PC-3 (cell line): ENCODE data around the gene SCUBE1.

Experiments used
- EZH2 ChIP-seq: fragments of 300-600 bp; sonication (generic); IDR thresholded peaks from one replicate; pipeline ENCODE4 v1.6.1; 2017; ENCODE audit warnings: antibody characterized with exemption, mild to moderate bottlenecking, low read length; ENCODE audit not compliant: unreplicated experiment
- TF ChIP-seq, protein P1 (sequence below): fragments of 300-600 bp; sonication (generic); conservative IDR thresholded peaks from 2 replicates; pipeline ENCODE4 v1.5.1; 2017; ENCODE audit warnings: antibody characterized with exemption, low read depth, mild to moderate bottlenecking, low read length

DNA sequence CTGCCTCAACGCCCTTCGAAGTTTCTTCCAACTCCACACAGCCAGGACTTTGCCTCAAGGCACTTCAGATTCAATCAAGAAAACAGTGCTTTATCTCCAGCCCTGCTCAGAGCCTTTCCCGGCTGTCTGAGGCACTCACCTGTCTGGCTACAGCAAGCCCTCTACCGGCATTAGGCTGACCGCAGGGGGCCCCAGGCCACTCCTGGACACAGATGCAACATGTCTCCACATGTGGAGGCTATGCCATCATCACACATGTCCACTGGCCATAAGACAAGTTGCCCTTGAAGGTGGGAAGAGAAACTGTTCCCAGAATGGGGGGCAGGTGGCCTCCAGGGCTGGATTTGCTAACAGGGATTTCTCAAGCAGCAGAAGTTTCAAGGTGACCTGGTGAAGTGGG, 10.0 kb downstream of the SCUBE1 start:
- TF ChIP-seq EZH2, result no peak
- TF ChIP-seq, protein P1, sequence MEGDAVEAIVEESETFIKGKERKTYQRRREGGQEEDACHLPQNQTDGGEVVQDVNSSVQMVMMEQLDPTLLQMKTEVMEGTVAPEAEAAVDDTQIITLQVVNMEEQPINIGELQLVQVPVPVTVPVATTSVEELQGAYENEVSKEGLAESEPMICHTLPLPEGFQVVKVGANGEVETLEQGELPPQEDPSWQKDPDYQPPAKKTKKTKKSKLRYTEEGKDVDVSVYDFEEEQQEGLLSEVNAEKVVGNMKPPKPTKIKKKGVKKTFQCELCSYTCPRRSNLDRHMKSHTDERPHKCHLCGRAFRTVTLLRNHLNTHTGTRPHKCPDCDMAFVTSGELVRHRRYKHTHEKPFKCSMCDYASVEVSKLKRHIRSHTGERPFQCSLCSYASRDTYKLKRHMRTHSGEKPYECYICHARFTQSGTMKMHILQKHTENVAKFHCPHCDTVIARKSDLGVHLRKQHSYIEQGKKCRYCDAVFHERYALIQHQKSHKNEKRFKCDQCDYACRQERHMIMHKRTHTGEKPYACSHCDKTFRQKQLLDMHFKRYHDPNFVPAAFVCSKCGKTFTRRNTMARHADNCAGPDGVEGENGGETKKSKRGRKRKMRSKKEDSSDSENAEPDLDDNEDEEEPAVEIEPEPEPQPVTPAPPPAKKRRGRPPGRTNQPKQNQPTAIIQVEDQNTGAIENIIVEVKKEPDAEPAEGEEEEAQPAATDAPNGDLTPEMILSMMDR, result no peak
